AG09309 (cell line): ENCODE results near the gene RNF6.

Experiments used
- DNase-seq: peaks from one replicate; pipeline ENCODE4 v3.0.0-alpha.2; 2010; ENCODE audit warnings: low read depth
- H3K4me3 ChIP-seq: 2 replicates; pipeline ENCODE4 v1.5.1; 2011; ENCODE audit warnings: mild to moderate bottlenecking, low read depth, low read length, moderate library complexity; ENCODE audit not compliant: control insufficient read depth
- TF ChIP-seq, protein P1 (sequence below): IDR thresholded peaks from 2 replicates; pipeline ENCODE4 v1.5.1; 2011; ENCODE audit warnings: mild to moderate bottlenecking, low read depth, low read length, inconsistent platforms; ENCODE audit not compliant: insufficient read depth, control insufficient read depth; ENCODE audit errors: missing control alignments

RNF6 gene

DNA sequence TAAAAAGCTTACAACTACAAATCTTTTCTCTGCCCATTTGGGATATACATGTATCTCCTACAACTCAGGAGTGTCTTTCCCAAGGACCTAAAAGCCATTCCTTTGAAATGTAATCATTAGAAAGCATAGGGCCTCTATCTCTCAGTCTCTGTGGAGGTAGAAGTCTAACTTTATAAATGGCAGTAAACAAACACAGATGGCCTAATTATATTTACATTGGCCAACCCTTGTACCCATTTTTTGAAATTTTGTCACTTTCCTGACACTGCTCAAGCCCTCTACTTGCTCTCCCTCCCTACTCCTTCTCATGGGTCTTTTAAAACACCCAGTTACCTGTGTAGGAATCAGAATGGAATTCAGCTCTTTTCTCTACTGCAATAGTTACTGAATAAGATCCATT lies 24.8 kb downstream of the RNF6 start:
- TF ChIP-seq, protein P1, sequence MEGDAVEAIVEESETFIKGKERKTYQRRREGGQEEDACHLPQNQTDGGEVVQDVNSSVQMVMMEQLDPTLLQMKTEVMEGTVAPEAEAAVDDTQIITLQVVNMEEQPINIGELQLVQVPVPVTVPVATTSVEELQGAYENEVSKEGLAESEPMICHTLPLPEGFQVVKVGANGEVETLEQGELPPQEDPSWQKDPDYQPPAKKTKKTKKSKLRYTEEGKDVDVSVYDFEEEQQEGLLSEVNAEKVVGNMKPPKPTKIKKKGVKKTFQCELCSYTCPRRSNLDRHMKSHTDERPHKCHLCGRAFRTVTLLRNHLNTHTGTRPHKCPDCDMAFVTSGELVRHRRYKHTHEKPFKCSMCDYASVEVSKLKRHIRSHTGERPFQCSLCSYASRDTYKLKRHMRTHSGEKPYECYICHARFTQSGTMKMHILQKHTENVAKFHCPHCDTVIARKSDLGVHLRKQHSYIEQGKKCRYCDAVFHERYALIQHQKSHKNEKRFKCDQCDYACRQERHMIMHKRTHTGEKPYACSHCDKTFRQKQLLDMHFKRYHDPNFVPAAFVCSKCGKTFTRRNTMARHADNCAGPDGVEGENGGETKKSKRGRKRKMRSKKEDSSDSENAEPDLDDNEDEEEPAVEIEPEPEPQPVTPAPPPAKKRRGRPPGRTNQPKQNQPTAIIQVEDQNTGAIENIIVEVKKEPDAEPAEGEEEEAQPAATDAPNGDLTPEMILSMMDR = no peak
- no peak for DNase-seq

DNA sequence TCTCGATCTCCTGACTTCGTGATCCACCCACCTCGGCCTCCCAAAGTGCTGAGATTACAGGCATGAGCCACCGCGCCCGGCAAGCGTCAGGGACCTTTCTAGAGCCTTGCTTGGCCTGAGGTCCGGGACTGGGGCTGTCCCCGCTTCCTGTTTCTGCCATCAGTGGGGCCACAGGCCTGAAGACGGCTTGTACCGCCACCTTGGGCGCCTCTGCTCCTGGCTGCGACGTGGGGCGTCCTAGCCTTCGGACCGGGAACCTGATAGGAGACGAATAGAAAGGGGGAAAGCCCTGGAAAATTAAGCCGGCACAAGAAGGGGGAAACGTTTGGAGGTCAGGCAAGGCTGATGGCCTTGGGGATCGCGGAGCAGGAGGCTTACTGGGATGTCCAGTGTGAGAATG lies 35.1 kb downstream of the RNF6 start:
- TF ChIP-seq, protein P1 = no peak
- H3K4me3 ChIP-seq = peak overlapping the region; percentile 52

More for the DNA sequence above, 24.8 kb downstream of the RNF6 start:
- H3K4me3 ChIP-seq = no peak overlapping the region

DNA sequence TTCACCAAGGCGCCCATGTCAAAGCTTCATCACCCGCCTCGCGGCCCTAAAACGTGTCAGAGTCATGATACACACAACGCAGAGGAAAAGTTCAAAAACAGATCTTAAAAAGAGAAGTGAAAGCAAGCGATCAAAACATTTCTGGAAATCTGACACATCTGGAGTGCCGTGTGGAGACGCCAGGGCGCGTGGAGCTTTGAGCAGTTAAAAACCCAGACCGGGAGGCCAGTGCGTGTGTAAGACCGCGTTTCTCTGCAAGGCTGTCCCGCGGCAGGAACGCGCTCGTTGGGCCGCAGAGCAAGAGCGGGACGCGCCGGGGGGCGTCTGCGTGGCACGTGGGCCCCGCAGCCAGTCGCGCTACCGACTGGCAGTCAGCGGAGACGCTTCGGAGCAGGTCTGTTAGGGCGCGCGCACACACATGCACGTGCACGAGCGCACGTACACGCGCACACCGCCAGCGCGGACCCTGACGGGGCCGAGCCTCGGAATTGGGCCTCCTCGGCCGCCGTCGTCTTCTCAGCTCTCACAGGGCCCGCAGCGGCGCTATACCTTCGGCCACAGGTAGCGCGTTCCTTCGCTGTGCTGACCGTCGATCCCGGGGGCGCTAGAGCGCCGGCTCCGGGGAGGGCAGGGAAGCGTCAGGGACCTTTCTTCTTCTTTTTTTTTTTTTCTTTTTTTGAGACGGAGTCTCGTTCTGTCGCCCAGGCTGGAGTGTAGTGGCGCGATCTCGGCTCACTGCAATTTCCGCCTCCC lies 35.8 kb downstream of the RNF6 start:
- peak overlapping the region; percentile 52 for H3K4me3 ChIP-seq

More for the DNA sequence above, 35.1 kb downstream of the RNF6 start:
- DNase-seq = no peak

DNA sequence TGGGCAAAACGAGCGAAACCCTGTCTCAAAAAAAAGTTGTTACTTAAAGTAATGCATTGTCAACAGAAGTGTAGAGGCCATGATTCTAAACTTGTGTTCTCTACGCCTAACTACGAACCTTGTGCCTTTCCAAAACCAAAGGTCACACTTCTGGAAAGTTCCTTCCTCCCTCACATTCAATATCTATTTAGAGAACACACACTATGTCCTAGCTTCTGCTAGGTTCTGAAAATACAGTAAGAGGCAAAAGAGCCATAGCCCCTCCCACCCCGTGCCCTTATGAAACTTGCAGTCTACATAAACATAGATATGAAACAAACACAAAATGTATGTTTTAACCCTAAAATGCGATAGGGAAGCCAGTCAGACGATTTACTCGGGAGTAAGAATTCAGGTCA lies 36.4 kb downstream of the RNF6 start:
- TF ChIP-seq, protein P1 = no peak
- no peak for DNase-seq
- H3K4me3 ChIP-seq = peak overlapping the region; percentile 52

More for the DNA sequence above, 35.8 kb downstream of the RNF6 start:
- TF ChIP-seq, protein P1 = peak; percentile 46
- DNase-seq = peak; percentile 49

DNA sequence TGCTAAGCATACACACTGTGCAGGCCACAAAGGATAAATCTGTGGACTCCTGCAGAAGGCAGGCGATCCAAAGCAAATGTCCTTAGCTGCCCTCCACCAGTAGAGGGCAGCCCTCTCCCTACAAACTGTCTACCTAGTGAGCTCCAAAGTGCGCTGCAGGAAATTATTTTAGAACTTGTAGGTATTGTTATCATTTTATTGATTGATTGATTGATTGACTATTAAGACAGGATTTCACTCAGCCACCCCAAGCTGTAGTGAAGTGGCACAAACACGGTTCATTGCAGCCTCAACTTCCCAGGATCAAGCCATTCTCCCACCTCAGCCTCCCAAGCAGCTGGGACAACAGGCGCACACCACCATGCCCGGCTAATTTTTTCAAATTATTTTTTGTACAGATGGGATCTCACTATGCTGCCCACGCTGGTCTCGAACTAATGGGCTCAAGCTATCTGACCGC lies 37.3 kb downstream of the RNF6 start:
- DNase-seq = peak; percentile 17
- H3K4me3 ChIP-seq = no peak overlapping the region
- TF ChIP-seq, protein P1 = peak; percentile 94

DNA sequence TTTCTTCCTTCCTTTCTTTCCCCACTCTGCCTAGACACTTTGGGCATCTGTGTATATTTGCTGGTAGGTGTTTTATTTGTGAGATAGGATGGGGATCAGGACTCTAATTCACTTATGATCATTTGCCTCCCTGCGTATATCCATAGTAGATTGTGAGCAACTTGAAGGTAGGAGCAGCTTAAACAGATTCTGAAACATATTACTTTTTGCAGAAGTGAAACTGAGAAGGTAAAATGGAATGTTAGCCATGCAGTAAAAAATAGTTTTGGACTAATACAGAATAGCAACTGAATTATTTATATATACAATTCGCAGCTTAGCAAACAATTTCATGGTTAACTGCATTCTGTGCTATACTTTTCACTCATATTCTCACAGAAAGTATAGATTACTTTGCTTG lies 38.7 kb downstream of the RNF6 start:
- TF ChIP-seq, protein P1 = no peak
- no peak for DNase-seq
- H3K4me3 ChIP-seq = no peak overlapping the region
